T-helper 17 cell (primary cell): ENCODE measurements around the gene RAPGEF1. TPM values are rescaled to one million over a fixed set of nuclear protein-coding genes. Genes with fewer than 3 reads are reported as not detected.

Experiments used
- ATAC-seq: fragments of 150-1000 bp; cut with Tn5 transposase; 2 replicates; pipeline ENCODE4 v1.10.0; 2021; ENCODE audit warnings: mild to moderate bottlenecking, moderate library complexity
- DNase-seq, 3 donors: peaks; one replicate each; pipeline versions ENCODE4 v3.0.0 to v3.0.0-alpha.2; 2020 to 2021
- H3K9me3 ChIP-seq: one replicate; pipeline ENCODE4 v1.7.0; 2013; ENCODE audit warnings: low read length, mild to moderate bottlenecking; ENCODE audit not compliant: control insufficient read depth, poor library complexity, severe bottlenecking
- H3K27ac Mint-ChIP-seq: one replicate; pipeline ENCODE4 v1.8.0; 2022; ENCODE audit warnings: mild to moderate bottlenecking, moderate library complexity, mixed read lengths
- H3K27me3 Mint-ChIP-seq: one replicate; pipeline ENCODE4 v1.8.0; 2022; ENCODE audit warnings: mixed read lengths
- H3K36me3 Mint-ChIP-seq: one replicate; pipeline ENCODE4 v1.8.0; 2022; ENCODE audit warnings: low read depth, mixed read lengths
- H3K4me1 Mint-ChIP-seq: one replicate; pipeline ENCODE4 v1.8.0; 2022; ENCODE audit warnings: mild to moderate bottlenecking, mixed read lengths
- H3K4me3 Mint-ChIP-seq: one replicate; pipeline ENCODE4 v1.8.0; 2022; ENCODE audit warnings: mild to moderate bottlenecking, moderate library complexity, mixed read lengths
- total RNA-seq, 4 donors: library from RNA in 2 of 4; stranded (reverse) in 2 of 4; gene quantifications; one replicate each; pipeline ENCODE4 v1.2.3 and lab custom pipeline; 2022 to 2026

The RAPGEF1 gene
- total RNA-seq, 2 donors from 2014 or later: 176 to 209 TPM

- peaks cover 36% of the 10 kb centered on the region for H3K4me1 Mint-ChIP-seq
- DNase-seq (no peak), ATAC-seq (no peak)
- peak overlapping the region; percentile 66 for H3K4me3 Mint-ChIP-seq
- H3K27ac Mint-ChIP-seq: peak overlapping the region; percentile 94
- H3K9me3 ChIP-seq: no peaks in the 10 kb centered on the region
- peaks cover 3% of the 10 kb centered on the region for H3K36me3 Mint-ChIP-seq
- no peaks in the 10 kb centered on the region for H3K27me3 Mint-ChIP-seq
Observed at GRCh38 chr9:131641618-131642495, 98.0 kb downstream of the RAPGEF1 start.

- H3K9me3 ChIP-seq: no peaks in the 10 kb centered on the region
- H3K27me3 Mint-ChIP-seq: no peaks in the 10 kb centered on the region
- H3K36me3 Mint-ChIP-seq: peaks cover 3% of the 10 kb centered on the region
- DNase-seq: no peak
- H3K27ac Mint-ChIP-seq: peak overlapping the region; percentile 57
- ATAC-seq: no peak
- H3K4me1 Mint-ChIP-seq: peaks cover 34% of the 10 kb centered on the region
- H3K4me3 Mint-ChIP-seq: no peak overlapping the region
Observed at GRCh38 chr9:131640438-131641137, 99.3 kb downstream of the RAPGEF1 start.

- peak overlapping the region; percentile 57 for H3K27ac Mint-ChIP-seq
- ATAC-seq (no peak), DNase-seq (no peak)
- H3K4me1 Mint-ChIP-seq: peaks cover 35% of the 10 kb centered on the region
- no peak overlapping the region for H3K4me3 Mint-ChIP-seq
- H3K36me3 Mint-ChIP-seq: peaks cover 3% of the 10 kb centered on the region
- H3K27me3 Mint-ChIP-seq: no peaks in the 10 kb centered on the region
- H3K9me3 ChIP-seq: no peaks in the 10 kb centered on the region
Observed at GRCh38 chr9:131639769-131640437, 100.0 kb downstream of the RAPGEF1 start.

- Mint-ChIP-seq H3K4me3 (no peak overlapping the region), H3K27me3 (no peaks in the 10 kb centered on the region), H3K36me3 (peaks cover 6% of the 10 kb centered on the region), H3K4me1 (peaks cover 24% of the 10 kb centered on the region), H3K27ac (peak overlapping the region; percentile 95)
- no peak for ATAC-seq
- no peak for DNase-seq
- H3K9me3 ChIP-seq: no peaks in the 10 kb centered on the region
Observed at GRCh38 chr9:131636593-131636992, 103.3 kb downstream of the RAPGEF1 start.

- ATAC-seq (peak; percentile 14), DNase-seq (no peak)
- Mint-ChIP-seq H3K4me1 (peaks cover 25% of the 10 kb centered on the region), H3K36me3 (peaks cover 6% of the 10 kb centered on the region), H3K27me3 (no peaks in the 10 kb centered on the region), H3K4me3 (no peak overlapping the region), H3K27ac (peak overlapping the region; percentile 95)
- H3K9me3 ChIP-seq: no peaks in the 10 kb centered on the region
Observed at GRCh38 chr9:131635892-131636291, 104.0 kb downstream of the RAPGEF1 start.

GRCh38 chr9:131635285-131635684, 104.6 kb downstream of the RAPGEF1 start:
- ATAC-seq: peak; percentile 98
- H3K9me3 ChIP-seq: no peaks in the 10 kb centered on the region
- H3K4me3 Mint-ChIP-seq: peak overlapping the region; percentile 21
- H3K36me3 Mint-ChIP-seq: peaks cover 6% of the 10 kb centered on the region
- no peaks in the 10 kb centered on the region for H3K27me3 Mint-ChIP-seq
- peak; percentile 45 to 69 (median 57) for DNase-seq
- peaks cover 27% of the 10 kb centered on the region for H3K4me1 Mint-ChIP-seq
- peak overlapping the region; percentile 95 for H3K27ac Mint-ChIP-seq

- H3K9me3 ChIP-seq: no peaks in the 10 kb centered on the region
- Mint-ChIP-seq H3K27me3 (no peaks in the 10 kb centered on the region), H3K4me3 (no peak overlapping the region), H3K36me3 (peaks cover 6% of the 10 kb centered on the region), H3K4me1 (peaks cover 34% of the 10 kb centered on the region), H3K27ac (peak overlapping the region; percentile 95)
- ATAC-seq (no peak), DNase-seq (no peak)
Observed at GRCh38 chr9:131633491-131634031, 106.3 kb downstream of the RAPGEF1 start.

GRCh38 chr9:131631306-131631705, 108.6 kb downstream of the RAPGEF1 start:
- Mint-ChIP-seq H3K27me3 (no peaks in the 10 kb centered on the region), H3K36me3 (peaks cover 3% of the 10 kb centered on the region), H3K27ac (peak overlapping the region; percentile 97), H3K4me1 (peaks cover 35% of the 10 kb centered on the region), H3K4me3 (peak overlapping the region; percentile 55)
- no peaks in the 10 kb centered on the region for H3K9me3 ChIP-seq
- no peak for DNase-seq
- ATAC-seq: no peak

GRCh38 chr9:131630205-131630831, 109.6 kb downstream of the RAPGEF1 start:
- DNase-seq: no peak
- Mint-ChIP-seq H3K4me1 (peaks cover 34% of the 10 kb centered on the region), H3K27ac (peak overlapping the region; percentile 97), H3K4me3 (peak overlapping the region; percentile 50), H3K36me3 (peaks cover 3% of the 10 kb centered on the region), H3K27me3 (no peaks in the 10 kb centered on the region)
- peak; percentile 6 for ATAC-seq
- no peaks in the 10 kb centered on the region for H3K9me3 ChIP-seq

GRCh38 chr9:131629825-131630204, 110.1 kb downstream of the RAPGEF1 start:
- Mint-ChIP-seq H3K27ac (peak overlapping the region; percentile 97), H3K4me3 (no peak overlapping the region), H3K36me3 (peaks cover 3% of the 10 kb centered on the region), H3K27me3 (no peaks in the 10 kb centered on the region), H3K4me1 (peaks cover 35% of the 10 kb centered on the region)
- ATAC-seq (no peak), DNase-seq (no peak)
- no peaks in the 10 kb centered on the region for H3K9me3 ChIP-seq

GRCh38 chr9:131629226-131629500, 110.7 kb downstream of the RAPGEF1 start:
- DNase-seq: no peak
- H3K9me3 ChIP-seq: no peaks in the 10 kb centered on the region
- H3K4me3 Mint-ChIP-seq: peak overlapping the region; percentile 52

GRCh38 chr9:131628459-131629225, 111.2 kb downstream of the RAPGEF1 start:
- Mint-ChIP-seq H3K27me3 (no peaks in the 10 kb centered on the region), H3K27ac (peak overlapping the region; percentile 97), H3K4me3 (peak overlapping the region; percentile 52), H3K4me1 (peaks cover 35% of the 10 kb centered on the region), H3K36me3 (peaks cover 3% of the 10 kb centered on the region)
- no peaks in the 10 kb centered on the region for H3K9me3 ChIP-seq
- DNase-seq: no peak
- no peak for ATAC-seq

More at GRCh38 chr9:131629226-131629500, 110.7 kb downstream of the RAPGEF1 start:
- Mint-ChIP-seq H3K4me1 (peaks cover 35% of the 10 kb centered on the region), H3K36me3 (peaks cover 3% of the 10 kb centered on the region), H3K27ac (peak overlapping the region; percentile 97), H3K27me3 (no peaks in the 10 kb centered on the region)
- ATAC-seq: no peak
